Smooth muscle cell (in vitro differentiated cells): Measurements from ENCODE around the gene PPM1E. TPM values are rescaled to one million over a fixed set of nuclear protein-coding genes. Genes with fewer than 3 reads are reported as not detected.

ENCODE experiments used
- DNase-seq: peaks from one replicate; lab custom pipeline; 2025; ENCODE audit not compliant: unreplicated experiment; lab: John Stamatoyannopoulos, UW
- H2AFZ ChIP-seq: fragments of 200-600 bp; sonication (generic); 2 replicates; pipeline ENCODE4 v1.6.0; 2016; ENCODE audit warnings: antibody characterized with exemption, low read depth, mild to moderate bottlenecking
- H3F3A ChIP-seq: fragments of 200-600 bp; sonication (generic); 2 replicates; pipeline ENCODE4 v1.6.0; 2017; ENCODE audit warnings: antibody characterized with exemption, low read depth
- H3K27ac ChIP-seq: fragments of 200-600 bp; sonication (generic); 2 replicates; pipeline ENCODE4 v1.5.1; 2016; ENCODE audit warnings: low read depth, mild to moderate bottlenecking
- H3K27me3 ChIP-seq: fragments of 200-600 bp; sonication (generic); 2 replicates; pipeline ENCODE4 v1.6.1; 2016; ENCODE audit warnings: low read depth, mild to moderate bottlenecking
- H3K36me3 ChIP-seq: fragments of 200-600 bp; sonication (generic); 2 replicates; pipeline ENCODE4 v1.5.1; 2016; ENCODE audit warnings: low read depth
- H3K4me1 ChIP-seq: fragments of 200-600 bp; sonication (generic); 2 replicates; pipeline ENCODE4 v1.5.1; 2016; ENCODE audit warnings: low read depth
- H3K4me2 ChIP-seq: fragments of 200-600 bp; sonication (generic); 2 replicates; pipeline ENCODE4 v1.6.0; 2016; ENCODE audit warnings: mild to moderate bottlenecking
- H3K4me3 ChIP-seq: fragments of 200-600 bp; sonication (generic); 2 replicates; pipeline ENCODE4 v1.5.1; 2016; ENCODE audit warnings: mild to moderate bottlenecking
- H3K79me2 ChIP-seq: fragments of 200-600 bp; sonication (generic); 2 replicates; pipeline ENCODE4 v1.6.0; 2016; ENCODE audit warnings: low read depth, mild to moderate bottlenecking
- H3K9ac ChIP-seq: fragments of 200-600 bp; sonication (generic); 2 replicates; pipeline ENCODE4 v1.6.0; 2016; ENCODE audit warnings: low read depth
- H3K9me3 ChIP-seq: fragments of 200-600 bp; sonication (generic); replicated peaks from 2 replicates; pipeline ENCODE4 v1.5.1; 2016; ENCODE audit warnings: low read depth
- H4K20me1 ChIP-seq: fragments of 200-600 bp; sonication (generic); 2 replicates; pipeline ENCODE4 v1.6.0; 2016; ENCODE audit warnings: low read depth
- CTCF ChIP-seq: fragments of 200-600 bp; sonication (generic); IDR thresholded peaks from 2 replicates; pipeline ENCODE4 v1.5.1; 2017; ENCODE audit warnings: borderline replicate concordance, mild to moderate bottlenecking, antibody characterized with exemption; ENCODE audit not compliant: insufficient read depth, poor library complexity, severe bottlenecking
- WGBS: methylation state at CpG from one replicate; pipeline ENCODE4 v1.1.7; 2016; ENCODE audit warnings: low lambda C conversion rate; 5-methylcytosine and 5-hydroxymethylcytosine counted together
- polyA plus RNA-seq: library from polyadenylated mRNA; unstranded; fragments of >200 nt; fragmentation: Nextera tagmentation; extraction: Ambion mirVana; gene quantifications from 2 replicates; pipeline ENCODE4 v1.2.1, GENCODE V29; 2016
- total RNA-seq: library from RNA; depleted of rRNA; stranded (reverse); fragments of >200 nt; gene quantifications from 2 replicates; pipeline ENCODE4 v1.2.3, GENCODE V29; 2014

The PPM1E gene
- total and polyA plus RNA-seq, 2 experiments from 2014 or later, result 0.29 to 0.72 TPM

GRCh38 chr17:58808609-58809563 is 53.2 kb downstream of the PPM1E start:
- Histone ChIP-seq H3K27me3 (no peaks in the 10 kb centered on the region), H3K4me1 (no peaks in the 10 kb centered on the region), H3K9me3 (no peaks in the 10 kb centered on the region), H4K20me1 (no peaks in the 10 kb centered on the region), H3K27ac (no peak overlapping the region), H2AFZ (no peak overlapping the region), H3F3A (no peaks in the 10 kb centered on the region), H3K4me2 (no peak overlapping the region), H3K79me2 (no peaks in the 10 kb centered on the region), H3K9ac (no peak overlapping the region), H3K4me3 (no peak overlapping the region), H3K36me3 (no peaks in the 10 kb centered on the region)
- 91% methylated on average over 5 of the region's 5 CpGs for WGBS
- no peak for TF ChIP-seq CTCF
- DNase-seq, result no peak

- no peaks in the 10 kb centered on the region for H3K79me2 ChIP-seq
- H4K20me1 ChIP-seq, result no peaks in the 10 kb centered on the region
- H3K27me3 ChIP-seq, result no peaks in the 10 kb centered on the region
- no peak overlapping the region for H3K4me2 ChIP-seq
- no peak overlapping the region for H3K27ac ChIP-seq
- no peaks in the 10 kb centered on the region for H3K36me3 ChIP-seq
- H3F3A ChIP-seq, result no peaks in the 10 kb centered on the region
- H3K4me3 ChIP-seq, result no peak overlapping the region
- no peaks in the 10 kb centered on the region for H3K9me3 ChIP-seq
- H3K9ac ChIP-seq, result no peak overlapping the region
- TF ChIP-seq CTCF, result no peak
- no peaks in the 10 kb centered on the region for H3K4me1 ChIP-seq
- DNase-seq, result no peak
- H2AFZ ChIP-seq, result no peak overlapping the region
- WGBS, result 75% methylated on average over 1 of the region's 1 CpG
Measured at GRCh38 chr17:58809564-58809936, 53.9 kb downstream of the PPM1E start.

DNA sequence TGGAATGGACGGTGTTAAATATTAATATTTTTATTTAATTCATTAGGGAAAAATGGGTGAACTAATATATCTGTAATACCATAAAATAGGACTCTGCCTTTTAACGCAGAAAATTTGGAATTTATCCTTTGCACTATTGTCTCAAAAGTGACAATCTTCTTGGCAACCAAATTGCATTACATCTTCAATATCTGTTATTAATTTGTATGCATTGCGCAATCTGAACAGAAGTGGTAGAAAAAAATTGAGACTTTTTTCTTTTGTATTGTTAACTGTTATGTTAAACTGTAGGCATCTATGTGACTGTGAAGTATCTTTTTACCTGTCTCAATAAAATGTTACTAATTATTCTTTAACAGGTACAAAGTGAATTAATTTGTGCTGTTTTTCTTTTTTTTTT is 55.6 kb downstream of the PPM1E start:
- no peaks in the 10 kb centered on the region for H4K20me1 ChIP-seq
- no peaks in the 10 kb centered on the region for H3K4me1 ChIP-seq
- H3K27me3 ChIP-seq, result no peaks in the 10 kb centered on the region
- TF ChIP-seq CTCF, result no peak
- no peaks in the 10 kb centered on the region for H3K9me3 ChIP-seq
- H3F3A ChIP-seq, result no peaks in the 10 kb centered on the region
- H3K36me3 ChIP-seq, result no peaks in the 10 kb centered on the region
- no peak overlapping the region for H3K9ac ChIP-seq
- H3K4me3 ChIP-seq, result no peak overlapping the region
- no peak overlapping the region for H2AFZ ChIP-seq
- no peaks in the 10 kb centered on the region for H3K79me2 ChIP-seq
- H3K4me2 ChIP-seq, result no peak overlapping the region
- WGBS, result 95% methylated on average over 3 of the region's 3 CpGs
- no peak overlapping the region for H3K27ac ChIP-seq
- DNase-seq, result no peak

DNA sequence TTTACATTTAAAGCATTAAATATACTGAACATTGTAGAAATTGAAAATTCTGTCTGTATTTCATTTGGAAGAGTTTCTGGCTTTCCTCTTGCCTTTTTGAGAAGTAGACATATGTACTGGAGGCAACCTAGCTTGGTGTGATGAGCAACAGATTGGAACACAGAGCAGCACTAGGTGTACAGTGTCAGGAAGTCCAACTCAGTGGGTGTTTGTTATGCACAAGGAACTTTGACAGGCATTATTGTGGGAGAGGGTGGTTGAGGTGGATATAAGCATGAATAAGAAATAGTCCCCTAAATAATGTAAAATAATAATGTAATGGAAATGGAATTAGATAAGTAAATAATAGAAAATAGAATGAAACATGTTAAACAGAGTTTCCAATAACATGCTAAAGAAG is 58.1 kb downstream of the PPM1E start:
- no peak overlapping the region for H3K9ac ChIP-seq
- H4K20me1 ChIP-seq, result no peaks in the 10 kb centered on the region
- no peaks in the 10 kb centered on the region for H3K9me3 ChIP-seq
- H3K79me2 ChIP-seq, result no peaks in the 10 kb centered on the region
- no peak for DNase-seq
- no peak overlapping the region for H3K4me2 ChIP-seq
- H3K4me3 ChIP-seq, result no peak overlapping the region
- H3K27me3 ChIP-seq, result no peaks in the 10 kb centered on the region
- no peak for TF ChIP-seq CTCF
- no peak overlapping the region for H2AFZ ChIP-seq
- no peak overlapping the region for H3K27ac ChIP-seq
- no peaks in the 10 kb centered on the region for H3K36me3 ChIP-seq
- no peaks in the 10 kb centered on the region for H3F3A ChIP-seq
- no peaks in the 10 kb centered on the region for H3K4me1 ChIP-seq
